ENCODE data around the gene SLFNL1. TPM values are rescaled to one million over a fixed set of nuclear protein-coding genes. Genes with fewer than 3 reads are reported as not detected.
A peak's percentile ranks its signal among the peaks of the same experiment; 100 is the strongest.

The SLFNL1 gene
- total RNA-seq, 6 experiments from 2014 or later: 0.06 to 0.27 (median 0.14) TPM; not detected in 3

DNA sequence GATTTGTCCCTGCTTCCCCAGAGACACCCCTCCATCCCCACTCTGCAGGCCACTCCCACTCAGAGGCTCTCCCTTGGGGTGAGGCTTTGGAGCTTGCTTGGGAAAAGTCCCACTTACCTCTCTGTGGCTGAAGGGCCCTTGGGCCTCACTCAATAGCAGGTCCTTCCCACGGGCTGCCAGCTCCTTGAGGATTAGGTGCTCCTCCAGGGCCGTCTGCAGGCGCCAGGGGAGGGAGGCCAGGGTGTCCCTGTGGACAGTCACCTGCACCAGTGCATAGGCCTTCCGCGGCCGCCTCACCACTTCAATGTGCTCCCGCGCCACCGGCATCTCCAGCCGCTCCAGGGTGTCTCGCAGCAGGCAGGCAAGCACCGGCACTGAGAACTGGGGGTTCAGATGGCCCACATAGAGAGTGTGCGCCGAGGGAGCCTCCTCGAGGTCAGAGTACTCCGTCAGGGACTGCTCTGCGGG is 1.4 kb downstream of the SLFNL1 start:
- WGBS (ENCODE audit: insufficient coverage, low coverage, low lambda C conversion rate, missing lambda C conversion rate): no CpG with 5 or more reads among the region's 17 CpGs
- Histone ChIP-seq H3K4me1 (no peaks in the 10 kb centered on the region), H3K27ac (no peak overlapping the region), H3K27me3 (no peaks in the 10 kb centered on the region), H3K4me3 (no peak overlapping the region), H3K9me3 (no peaks in the 10 kb centered on the region), H3K36me3 (peaks cover 0 to 24% (median 0%) of the 10 kb centered on the region in 4 donors)
- intact Hi-C loops (cut with DNase I): loop anchor here in 1 of 2 donors (10.0 kb wide), 1 partner anchor 215 kb away; no protein-coding TSS in a partner anchor
- TF ChIP-seq POLR2A (IDR thresholded peaks at IDR 0.05): no peak
- TF ChIP-seq, protein P1, sequence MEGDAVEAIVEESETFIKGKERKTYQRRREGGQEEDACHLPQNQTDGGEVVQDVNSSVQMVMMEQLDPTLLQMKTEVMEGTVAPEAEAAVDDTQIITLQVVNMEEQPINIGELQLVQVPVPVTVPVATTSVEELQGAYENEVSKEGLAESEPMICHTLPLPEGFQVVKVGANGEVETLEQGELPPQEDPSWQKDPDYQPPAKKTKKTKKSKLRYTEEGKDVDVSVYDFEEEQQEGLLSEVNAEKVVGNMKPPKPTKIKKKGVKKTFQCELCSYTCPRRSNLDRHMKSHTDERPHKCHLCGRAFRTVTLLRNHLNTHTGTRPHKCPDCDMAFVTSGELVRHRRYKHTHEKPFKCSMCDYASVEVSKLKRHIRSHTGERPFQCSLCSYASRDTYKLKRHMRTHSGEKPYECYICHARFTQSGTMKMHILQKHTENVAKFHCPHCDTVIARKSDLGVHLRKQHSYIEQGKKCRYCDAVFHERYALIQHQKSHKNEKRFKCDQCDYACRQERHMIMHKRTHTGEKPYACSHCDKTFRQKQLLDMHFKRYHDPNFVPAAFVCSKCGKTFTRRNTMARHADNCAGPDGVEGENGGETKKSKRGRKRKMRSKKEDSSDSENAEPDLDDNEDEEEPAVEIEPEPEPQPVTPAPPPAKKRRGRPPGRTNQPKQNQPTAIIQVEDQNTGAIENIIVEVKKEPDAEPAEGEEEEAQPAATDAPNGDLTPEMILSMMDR (IDR thresholded peaks at IDR 0.05): no peak
- DNase-seq: no peak
- ATAC-seq: peak in 1 of 4 donors; percentile 0

DNA sequence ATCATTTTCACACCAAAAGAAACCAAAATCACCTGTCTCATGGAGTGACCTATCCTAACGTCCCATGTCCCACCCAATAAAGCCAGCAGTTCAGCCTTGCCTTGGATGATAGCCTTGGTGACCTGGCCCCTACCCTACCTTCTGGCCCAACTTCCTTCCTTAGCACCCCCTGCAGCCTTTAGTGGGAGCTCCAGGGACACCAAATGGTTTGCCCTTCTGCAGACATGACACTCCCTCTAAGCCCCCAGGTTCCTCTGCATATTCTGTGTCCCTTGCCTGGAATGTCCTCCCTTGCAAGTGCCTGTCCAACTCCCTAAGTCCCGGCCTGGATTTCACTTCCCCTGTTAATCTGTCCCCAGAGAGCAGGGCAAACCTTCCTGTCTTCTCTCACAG is 2.2 kb downstream of the SLFNL1 start:
- no peak for DNase-seq
- Histone ChIP-seq H3K27me3 (no peaks in the 10 kb centered on the region), H3K4me1 (no peaks in the 10 kb centered on the region), H3K27ac (no peak overlapping the region), H3K4me3 (no peak overlapping the region), H3K36me3 (peaks cover 0 to 32% (median 0%) of the 10 kb centered on the region in 4 donors), H3K9me3 (no peaks in the 10 kb centered on the region)
- intact Hi-C loops (cut with DNase I): no loop called here
- TF ChIP-seq POLR2A (IDR thresholded peaks at IDR 0.05): no peak
- TF ChIP-seq, protein P1 (IDR thresholded peaks at IDR 0.05): no peak
- no peak for ATAC-seq
- WGBS (ENCODE audit: insufficient coverage, low coverage, low lambda C conversion rate, missing lambda C conversion rate): 61% methylated on average over 2 of the region's 2 CpGs

DNA sequence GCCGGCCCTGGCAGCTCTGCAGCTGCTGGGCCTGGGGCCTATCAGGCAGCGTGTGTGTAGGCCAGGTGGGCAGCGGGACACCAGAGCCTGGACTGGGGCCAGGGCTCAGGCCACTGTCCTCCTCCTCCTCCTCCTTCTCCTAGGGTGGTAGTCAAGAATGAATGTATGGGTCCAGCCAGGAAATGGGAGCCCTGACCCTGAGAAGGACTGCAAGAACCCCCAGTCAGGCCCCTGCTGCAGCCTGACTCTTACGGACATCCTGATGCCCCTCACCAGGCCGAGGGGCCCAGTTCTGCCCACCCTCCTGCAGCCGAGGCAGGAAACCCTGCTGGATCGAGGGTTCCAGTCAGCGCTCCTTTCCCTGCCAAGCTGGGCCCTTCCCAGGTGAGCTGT is 3.5 kb downstream of the SLFNL1 start:
- no peak for TF ChIP-seq POLR2A (IDR thresholded peaks at IDR 0.05)
- TF ChIP-seq, protein P1 (IDR thresholded peaks at IDR 0.05): no peak
- Histone ChIP-seq H3K36me3 (peaks cover 0 to 44% (median under 1%) of the 10 kb centered on the region in 4 donors), H3K9me3 (no peaks in the 10 kb centered on the region), H3K27me3 (no peaks in the 10 kb centered on the region), H3K27ac (no peak overlapping the region), H3K4me1 (no peaks in the 10 kb centered on the region), H3K4me3 (no peak overlapping the region)
- WGBS (ENCODE audit: insufficient coverage, low coverage, low lambda C conversion rate, missing lambda C conversion rate): no CpG with 5 or more reads among the region's 8 CpGs
- no peak for DNase-seq
- intact Hi-C loops (cut with DNase I): no loop called here
- ATAC-seq: no peak

DNA sequence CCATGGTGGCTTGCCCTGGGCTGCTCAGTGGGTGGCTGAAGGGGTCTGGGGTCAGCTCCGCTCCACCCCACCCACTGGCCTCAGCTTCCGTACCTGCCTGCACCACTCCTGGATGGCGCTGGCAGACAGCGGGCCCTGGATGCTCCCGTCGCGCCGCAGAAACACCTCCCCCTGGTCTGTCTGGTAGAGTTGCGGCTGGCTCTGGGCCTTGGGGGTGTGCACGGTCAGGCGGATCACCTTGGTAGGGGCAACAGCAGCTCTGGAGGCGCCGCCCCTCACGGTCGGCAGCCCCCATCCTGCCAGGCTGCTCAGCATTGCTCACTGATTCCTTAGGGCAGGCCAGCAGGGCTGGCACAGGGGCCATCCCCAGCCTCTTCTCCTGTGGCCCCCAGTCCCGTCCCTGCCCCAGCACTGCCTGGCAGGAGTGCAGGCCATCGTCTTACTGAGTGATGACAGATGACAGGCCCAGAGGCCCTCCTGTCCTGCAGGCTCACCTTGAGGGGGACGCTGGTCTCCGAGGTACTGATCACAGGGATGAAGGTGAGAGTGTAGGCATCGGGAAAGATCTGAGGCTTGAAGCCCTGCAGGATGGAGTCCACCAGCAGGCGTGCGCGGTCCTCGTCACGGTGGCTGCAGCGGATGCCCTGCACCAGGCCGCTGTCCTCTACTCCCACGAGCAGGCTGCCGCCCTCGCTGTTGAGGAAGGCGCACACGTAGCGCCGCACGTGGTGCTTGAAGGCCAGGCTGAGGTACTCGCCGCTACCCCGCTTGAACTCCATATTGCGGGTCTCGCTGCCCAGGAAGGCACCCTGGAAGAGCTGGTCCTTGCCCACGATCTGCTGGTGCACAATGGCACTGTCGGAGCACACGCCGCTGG is 4.1 kb downstream of the SLFNL1 start:
- Histone ChIP-seq H3K4me1 (no peaks in the 10 kb centered on the region), H3K27me3 (no peaks in the 10 kb centered on the region), H3K36me3 (peaks cover 0 to 50% (median 4%) of the 10 kb centered on the region in 4 donors), H3K4me3 (no peak overlapping the region), H3K9me3 (no peaks in the 10 kb centered on the region), H3K27ac (no peak overlapping the region)
- DNase-seq (no peak), ATAC-seq (no peak)
- 83% methylated on average over 5 of the region's 44 CpGs for WGBS (ENCODE audit: insufficient coverage, low coverage, low lambda C conversion rate, missing lambda C conversion rate)
- no peak for TF ChIP-seq POLR2A (IDR thresholded peaks at IDR 0.05)
- TF ChIP-seq, protein P1 (IDR thresholded peaks at IDR 0.05): no peak
- intact Hi-C loops (cut with DNase I): no loop called here
